ENCODE measurements around the gene P3H3.

P3H3 gene

GRCh38 chr12:6790496-6791150, 37.6 kb upstream of the P3H3 start:
- no peak for DNase-seq (ENCODE audit: low read depth)
- TF ChIP-seq CTCF (conservative IDR thresholded peaks at IDR 0.05; ENCODE audit: low read length) = no peak
- no peak overlapping the region for H3K4me3 ChIP-seq (ENCODE audit: low read length)

GRCh38 chr12:6791931-6792520, 36.2 kb upstream of the P3H3 start:
- DNase-seq (ENCODE audit: low read depth) = no peak
- no peak overlapping the region for H3K4me3 ChIP-seq (ENCODE audit: low read length)
- no peak for TF ChIP-seq CTCF (conservative IDR thresholded peaks at IDR 0.05; ENCODE audit: low read length)

GRCh38 chr12:6792522-6793201, 35.5 kb upstream of the P3H3 start:
- H3K4me3 ChIP-seq (ENCODE audit: low read length) = no peak overlapping the region
- DNase-seq (ENCODE audit: low read depth) = no peak
- no peak for TF ChIP-seq CTCF (conservative IDR thresholded peaks at IDR 0.05; ENCODE audit: low read length)

GRCh38 chr12:6795088-6795487, 33.1 kb upstream of the P3H3 start:
- no peak for DNase-seq (ENCODE audit: low read depth)
- TF ChIP-seq CTCF (conservative IDR thresholded peaks at IDR 0.05; ENCODE audit: low read length) = no peak
- no peak overlapping the region for H3K4me3 ChIP-seq (ENCODE audit: low read length)

GRCh38 chr12:6796576-6796975, 31.6 kb upstream of the P3H3 start:
- DNase-seq (ENCODE audit: low read depth) = no peak
- no peak overlapping the region for H3K4me3 ChIP-seq (ENCODE audit: low read length)
- no peak for TF ChIP-seq CTCF (conservative IDR thresholded peaks at IDR 0.05; ENCODE audit: low read length)

GRCh38 chr12:6799147-6799546, 29.1 kb upstream of the P3H3 start:
- TF ChIP-seq CTCF (conservative IDR thresholded peaks at IDR 0.05; ENCODE audit: low read length) = no peak
- H3K4me3 ChIP-seq (ENCODE audit: low read length) = no peak overlapping the region
- no peak for DNase-seq (ENCODE audit: low read depth)

- H3K4me3 ChIP-seq (ENCODE audit: low read length) = no peak overlapping the region
- TF ChIP-seq CTCF (conservative IDR thresholded peaks at IDR 0.05; ENCODE audit: low read length) = no peak
- DNase-seq (ENCODE audit: low read depth) = peak; percentile 21
Observed at GRCh38 chr12:6807170-6807569, 21.0 kb upstream of the P3H3 start.
